Measurements from ENCODE around the gene KCTD14. TPM values are rescaled to one million over a fixed set of nuclear protein-coding genes. Genes with fewer than 3 reads are reported as not detected.

Gene KCTD14
- total RNA-seq, 2 donors from 2014 or later, result 3.6 to 16.8 TPM

- no peak for DNase-seq (ENCODE audit: low spot score)
- intact Hi-C loops (cut with DNase I), result loop anchor here (5.0 to 10.0 kb wide), 2 partner anchors 55 to 227 kb away; partner anchors contain the start of genes AAMDC, INTS4 and RSF1
- no peak overlapping the region for H3K27ac ChIP-seq
- no peaks in the 10 kb centered on the region for H3K27me3 ChIP-seq (replicated peaks; ENCODE audit: insufficient read depth)
- H3K4me3 ChIP-seq, result no peak overlapping the region
- no peaks in the 10 kb centered on the region for H3K4me1 ChIP-seq (replicated peaks)
- 82% methylated on average over 8 of the region's 8 CpGs for WGBS
- H3K9me3 ChIP-seq, result no peaks in the 10 kb centered on the region
- TF ChIP-seq POLR2AphosphoS5 (IDR thresholded peaks at IDR 0.05) (no peak), POLR2A (IDR thresholded peaks at IDR 0.05) (no peak), CTCF (IDR thresholded peaks at IDR 0.05) (no peak)
- no peaks in the 10 kb centered on the region for H3K36me3 ChIP-seq
Observed at GRCh38 chr11:78049348-78049747, 26.3 kb upstream of the KCTD14 start.

- intact Hi-C loops (cut with DNase I), result loop anchor here (5.0 to 10.0 kb wide), 2 partner anchors 54 to 226 kb away; partner anchors contain the start of genes AAMDC, INTS4 and RSF1
- 81% methylated on average over 3 of the region's 3 CpGs for WGBS
- H3K27ac ChIP-seq, result no peak overlapping the region
- DNase-seq (ENCODE audit: low spot score), result no peak
- no peak overlapping the region for H3K4me3 ChIP-seq
- H3K36me3 ChIP-seq, result no peaks in the 10 kb centered on the region
- no peaks in the 10 kb centered on the region for H3K4me1 ChIP-seq (replicated peaks)
- H3K9me3 ChIP-seq, result no peaks in the 10 kb centered on the region
- no peaks in the 10 kb centered on the region for H3K27me3 ChIP-seq (replicated peaks; ENCODE audit: insufficient read depth)
- TF ChIP-seq POLR2AphosphoS5 (IDR thresholded peaks at IDR 0.05), result no peak
Observed at GRCh38 chr11:78048561-78048960, 25.5 kb upstream of the KCTD14 start.

GRCh38 chr11:78046486-78046854, 23.4 kb upstream of the KCTD14 start:
- no peak overlapping the region for H3K4me3 ChIP-seq
- intact Hi-C loops (cut with DNase I), result loop anchor here (5.0 to 10.0 kb wide), 2 partner anchors 52 to 224 kb away; partner anchors contain the start of genes AAMDC, INTS4 and RSF1
- DNase-seq (ENCODE audit: low spot score), result no peak
- TF ChIP-seq POLR2A (IDR thresholded peaks at IDR 0.05) (no peak), CTCF (IDR thresholded peaks at IDR 0.05) (no peak), POLR2AphosphoS5 (IDR thresholded peaks at IDR 0.05) (no peak)
- no peak overlapping the region for H3K27ac ChIP-seq
- H3K36me3 ChIP-seq, result no peaks in the 10 kb centered on the region
- H3K27me3 ChIP-seq (replicated peaks; ENCODE audit: insufficient read depth), result no peaks in the 10 kb centered on the region
- no peaks in the 10 kb centered on the region for H3K4me1 ChIP-seq (replicated peaks)
- 24% methylated on average over 6 of the region's 6 CpGs for WGBS
- no peaks in the 10 kb centered on the region for H3K9me3 ChIP-seq

- TF ChIP-seq POLR2A (IDR thresholded peaks at IDR 0.05) (no peak), POLR2AphosphoS5 (IDR thresholded peaks at IDR 0.05) (peak; percentile 66), CTCF (IDR thresholded peaks at IDR 0.05) (peak; percentile 89 to 97 (median 96))
- no peaks in the 10 kb centered on the region for H3K27me3 ChIP-seq (replicated peaks; ENCODE audit: insufficient read depth)
- DNase-seq (ENCODE audit: low spot score), result peak; percentile 70
- WGBS, result 2% methylated on average over 28 of the region's 28 CpGs
- H3K36me3 ChIP-seq, result no peaks in the 10 kb centered on the region
- H3K27ac ChIP-seq, result peak overlapping the region; percentile 21 to 64
- H3K4me1 ChIP-seq (replicated peaks), result no peaks in the 10 kb centered on the region
- intact Hi-C loops (cut with DNase I), result loop anchor here (5.0 to 10.0 kb wide), 2 partner anchors 51 to 224 kb away; partner anchors contain the start of genes AAMDC, INTS4 and RSF1
- no peaks in the 10 kb centered on the region for H3K9me3 ChIP-seq
- peak overlapping the region; percentile 28 to 30 for H3K4me3 ChIP-seq
Observed at GRCh38 chr11:78045851-78046485, 22.9 kb upstream of the KCTD14 start.

- H3K4me1 ChIP-seq (replicated peaks), result no peaks in the 10 kb centered on the region
- intact Hi-C loops (cut with DNase I), result loop anchor here (5.0 to 10.0 kb wide), 2 partner anchors 50 to 222 kb away; partner anchors contain the start of genes AAMDC, INTS4 and RSF1
- 78% methylated on average over 5 of the region's 5 CpGs for WGBS
- no peak overlapping the region for H3K27ac ChIP-seq
- H3K4me3 ChIP-seq, result no peak overlapping the region
- H3K27me3 ChIP-seq (replicated peaks; ENCODE audit: insufficient read depth), result no peaks in the 10 kb centered on the region
- no peak for DNase-seq (ENCODE audit: low spot score)
- H3K36me3 ChIP-seq, result no peaks in the 10 kb centered on the region
- no peak for TF ChIP-seq CTCF (IDR thresholded peaks at IDR 0.05)
- no peak for TF ChIP-seq POLR2AphosphoS5 (IDR thresholded peaks at IDR 0.05)
- TF ChIP-seq POLR2A (IDR thresholded peaks at IDR 0.05), result no peak
- no peaks in the 10 kb centered on the region for H3K9me3 ChIP-seq
Observed at GRCh38 chr11:78044706-78045105, 21.6 kb upstream of the KCTD14 start.
